ENCODE results near the gene NMNAT2.
"Not testable (repeated sequence)": the region's sequence is repeated elsewhere in the genome, so short reads cannot be mapped to it uniquely, and the experiment has no call there.

Gene NMNAT2

DNA sequence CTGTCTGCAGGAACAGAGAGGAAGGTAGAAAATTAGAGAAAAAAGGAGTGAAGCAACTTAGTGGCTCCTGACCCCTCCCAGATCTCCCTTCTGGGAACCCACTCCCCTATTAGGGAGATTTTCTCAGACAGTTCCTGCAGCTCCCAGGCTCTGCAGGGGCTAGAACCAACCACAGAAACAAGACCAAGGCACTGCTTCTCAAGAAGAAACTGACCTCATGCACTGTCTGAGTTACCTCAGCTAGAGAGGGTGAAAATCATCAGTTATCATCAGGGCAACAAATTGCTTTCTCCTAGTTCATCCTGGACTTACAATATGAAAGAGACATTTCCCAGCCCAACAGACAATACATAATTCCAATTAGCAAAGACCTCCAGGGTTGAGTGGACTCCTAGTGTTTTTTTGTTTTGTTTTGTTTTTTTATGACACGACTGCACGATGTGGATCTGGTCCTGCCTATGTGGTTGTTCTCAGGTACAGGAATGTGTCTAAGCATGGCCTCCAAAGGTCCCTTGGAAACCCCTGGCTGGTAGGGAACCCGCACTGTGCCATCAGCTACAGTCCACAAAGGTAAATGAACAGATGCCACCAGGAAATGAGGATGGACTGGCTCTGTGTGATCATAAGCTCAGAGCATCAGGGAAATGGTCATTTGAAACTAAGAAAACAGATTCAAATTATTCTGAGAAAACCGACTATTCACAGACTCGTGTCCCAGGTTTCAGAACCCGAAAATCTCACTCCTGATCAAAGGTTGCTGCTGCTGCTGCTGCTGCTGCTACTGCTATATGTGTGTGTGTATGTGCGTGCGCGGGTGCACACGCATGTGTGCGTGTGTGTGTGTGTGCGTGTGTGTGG is 166.8 kb downstream of the NMNAT2 start:
- DNase-seq = no peak

DNA sequence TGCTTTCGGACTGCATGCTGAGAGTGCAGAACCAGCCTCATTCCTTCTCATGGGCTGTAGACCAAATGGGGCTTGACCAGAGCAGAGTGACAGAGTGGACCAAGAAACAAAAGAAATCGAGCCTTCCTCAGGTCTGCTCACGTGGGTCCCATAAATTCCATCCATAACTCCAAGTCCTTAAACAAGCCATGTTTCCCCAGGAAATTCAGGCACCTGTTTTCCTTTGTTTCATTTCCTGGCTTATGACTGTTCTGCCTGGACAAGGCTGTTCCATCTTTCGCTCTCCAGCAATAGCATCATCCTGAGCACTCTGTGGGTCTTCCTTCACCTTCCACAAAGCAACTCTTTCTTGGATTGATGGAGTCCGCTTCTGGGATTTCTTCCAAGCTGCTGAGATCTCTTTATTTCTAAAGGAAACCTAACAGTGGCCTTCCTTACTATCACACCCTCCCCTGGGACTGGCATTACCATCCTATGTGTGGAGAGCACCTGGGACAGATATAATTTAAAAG is 168.2 kb downstream of the NMNAT2 start:
- DNase-seq = no peak

DNA sequence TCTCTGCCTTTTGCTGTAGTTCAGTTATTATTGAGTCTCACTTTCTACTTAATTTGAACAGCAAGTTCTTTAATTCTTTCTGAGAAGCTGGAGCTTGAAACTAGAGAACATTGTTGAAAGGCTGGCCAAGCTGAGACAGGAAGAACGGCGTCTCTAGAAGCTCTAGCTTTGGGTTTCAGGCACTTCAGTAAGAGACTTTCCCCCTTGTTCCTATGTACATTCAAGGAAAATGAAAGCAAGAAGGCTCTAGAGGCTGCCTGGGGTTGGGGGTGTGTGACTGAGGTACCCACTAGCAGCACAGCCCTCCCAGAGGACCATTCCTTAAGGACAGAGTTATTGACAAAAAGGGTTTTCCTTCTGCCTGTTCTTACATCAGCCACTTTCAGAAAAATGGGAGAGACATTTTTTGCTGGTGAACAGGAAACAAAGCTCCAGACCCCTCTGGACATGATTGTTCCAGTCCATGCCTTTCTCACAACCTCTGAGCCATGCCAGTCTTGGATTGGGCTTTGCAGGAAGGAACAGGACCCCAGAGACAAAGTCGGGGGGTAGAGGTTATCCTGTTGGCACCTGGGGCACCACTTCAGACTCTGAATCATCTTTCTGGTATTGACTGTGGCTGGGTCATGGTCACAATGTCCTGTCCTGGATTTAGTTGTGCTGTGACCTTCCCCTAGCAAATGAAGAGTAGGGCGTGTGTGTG is 169.0 kb downstream of the NMNAT2 start:
- DNase-seq = no peak

DNA sequence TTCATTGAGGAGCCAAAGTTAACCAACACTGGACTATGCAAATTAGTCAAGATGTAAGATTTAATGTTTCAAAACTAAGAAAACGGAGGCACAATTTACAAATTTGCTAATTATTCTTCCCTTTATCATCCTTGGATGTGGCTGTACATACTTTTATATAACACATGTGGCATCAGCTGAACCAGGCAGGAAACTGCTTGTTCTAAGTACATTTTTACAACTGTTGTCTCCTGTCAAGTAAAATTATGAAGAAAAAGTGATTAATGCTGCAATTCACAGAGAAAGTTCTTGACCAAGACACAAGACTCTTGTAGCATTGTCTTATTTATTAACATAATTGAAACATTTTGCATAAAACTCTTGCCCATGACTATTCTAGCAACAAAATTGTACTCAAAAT is 170.2 kb downstream of the NMNAT2 start:
- DNase-seq = no peak

DNA sequence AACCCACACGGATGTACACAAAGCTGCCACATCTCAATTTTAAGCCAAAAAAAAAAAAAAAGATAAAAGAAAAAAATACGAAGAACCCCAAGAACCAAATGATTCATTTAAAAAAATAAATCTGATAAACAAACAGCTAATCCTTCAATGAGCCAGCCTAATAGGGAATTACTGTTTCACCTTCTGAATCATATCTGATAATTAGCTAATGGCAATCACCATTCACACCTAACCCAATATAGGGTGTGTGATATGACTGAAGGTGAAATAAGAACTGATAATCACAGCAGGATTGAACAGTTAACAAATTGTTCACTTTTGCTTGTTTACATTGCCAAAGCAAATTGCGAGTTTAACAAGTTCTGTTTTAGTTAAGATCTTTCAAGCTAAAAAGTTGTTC is 170.7 kb downstream of the NMNAT2 start:
- no peak for DNase-seq

DNA sequence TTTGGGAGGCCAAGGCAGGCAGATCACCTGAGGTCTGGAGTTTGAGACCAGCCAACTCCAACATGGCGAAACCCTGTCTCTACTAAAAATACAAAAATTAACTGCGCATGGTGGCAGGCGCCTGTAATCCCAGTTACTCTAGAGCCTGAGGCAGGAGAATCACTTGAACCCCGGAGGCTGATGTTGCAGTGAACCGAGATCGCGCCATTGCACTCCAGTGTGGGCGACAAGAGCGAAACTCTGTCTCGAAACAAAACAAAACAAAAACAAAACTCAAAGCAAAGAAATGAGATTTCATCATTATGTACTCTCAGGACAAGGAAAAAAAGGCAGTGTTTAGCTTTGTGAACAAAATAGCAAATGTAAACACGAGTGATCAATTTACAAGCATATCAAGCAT is 171.1 kb downstream of the NMNAT2 start:
- DNase-seq = no peak

DNA sequence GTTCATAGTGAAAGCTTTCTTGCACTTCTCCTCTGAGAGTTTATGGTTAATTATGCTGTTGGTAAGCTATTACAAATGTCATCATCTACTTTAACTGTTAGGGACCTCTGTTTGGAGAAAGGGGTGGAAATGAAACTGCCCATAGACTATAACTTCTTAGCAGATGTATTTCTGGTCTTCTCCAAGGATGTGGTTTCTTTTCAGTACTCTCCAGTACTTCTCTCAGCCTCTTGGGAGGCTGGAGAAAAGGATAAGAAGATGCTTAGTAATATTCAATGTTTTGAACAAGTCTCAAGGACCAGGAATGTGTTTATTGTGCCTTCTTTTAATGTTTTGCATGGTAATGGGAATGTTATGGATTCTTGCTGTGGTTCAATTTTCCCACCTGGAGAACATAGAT is 171.7 kb downstream of the NMNAT2 start:
- no peak for DNase-seq

DNA sequence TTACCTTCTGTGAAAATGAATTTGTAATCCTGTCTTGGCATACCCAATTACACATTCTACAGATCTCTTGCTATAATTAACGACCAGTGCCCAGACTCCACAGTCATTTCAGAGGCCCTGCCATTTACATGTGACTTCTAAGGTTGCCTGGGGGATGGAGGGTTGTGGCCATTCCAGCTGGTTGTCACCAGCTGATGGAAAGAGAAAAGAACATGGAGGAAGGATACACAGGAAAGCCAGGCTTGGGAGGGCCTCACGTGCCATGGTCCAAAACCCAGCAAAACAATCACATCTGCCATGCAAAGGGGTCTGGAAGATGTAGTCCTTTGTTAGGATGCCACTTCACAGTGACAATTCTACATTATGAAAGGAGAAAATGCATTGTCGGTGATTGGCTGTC is 172.8 kb downstream of the NMNAT2 start:
- no peak for DNase-seq

DNA sequence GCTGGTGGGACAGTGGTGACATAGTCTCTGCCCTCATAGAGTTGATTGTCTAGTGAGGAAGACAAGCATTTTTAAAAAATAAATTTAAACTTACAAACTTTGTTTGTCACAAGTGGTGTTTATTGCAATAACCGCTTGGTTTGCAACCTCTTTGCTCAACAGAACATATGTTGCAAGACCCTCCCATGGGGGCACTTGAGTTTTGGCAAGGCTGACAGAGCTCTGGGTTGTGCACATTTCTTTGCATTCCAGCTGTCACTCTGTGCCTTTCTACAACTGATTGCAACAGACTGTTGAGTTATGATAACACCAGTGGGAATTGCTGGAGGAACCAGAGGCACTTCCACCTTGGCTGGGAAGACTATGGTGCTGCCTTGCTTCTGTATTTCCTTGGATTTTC is 173.7 kb downstream of the NMNAT2 start:
- no peak for DNase-seq

DNA sequence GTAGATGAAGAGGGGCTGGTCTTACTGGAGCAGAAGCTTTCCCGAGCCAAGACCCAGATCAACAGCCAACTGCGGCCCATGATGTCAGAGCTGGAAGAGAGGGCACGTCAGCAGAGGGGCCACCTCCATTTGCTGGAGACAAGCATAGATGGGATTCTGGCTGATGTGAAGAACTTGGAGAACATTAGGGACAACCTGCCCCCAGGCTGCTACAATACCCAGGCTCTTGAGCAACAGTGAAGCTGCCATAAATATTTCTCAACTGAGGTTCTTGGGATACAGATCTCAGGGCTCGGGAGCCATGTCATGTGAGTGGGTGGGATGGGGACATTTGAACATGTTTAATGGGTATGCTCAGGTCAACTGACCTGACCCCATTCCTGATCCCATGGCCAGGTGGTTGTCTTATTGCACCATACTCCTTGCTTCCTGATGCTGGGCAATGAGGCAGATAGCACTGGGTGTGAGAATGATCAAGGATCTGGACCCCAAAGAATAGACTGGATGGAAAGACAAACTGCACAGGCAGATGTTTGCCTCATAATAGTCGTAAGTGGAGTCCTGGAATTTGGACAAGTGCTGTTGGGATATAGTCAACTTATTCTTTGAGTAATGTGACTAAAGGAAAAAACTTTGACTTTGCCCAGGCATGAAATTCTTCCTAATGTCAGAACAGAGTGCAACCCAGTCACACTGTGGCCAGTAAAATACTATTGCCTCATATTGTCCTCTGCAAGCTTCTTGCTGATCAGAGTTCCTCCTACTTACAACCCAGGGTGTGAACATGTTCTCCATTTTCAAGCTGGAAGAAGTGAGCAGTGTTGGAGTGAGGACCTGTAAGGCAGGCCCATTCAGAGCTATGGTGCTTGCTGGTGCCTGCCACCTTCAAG is 174.8 kb downstream of the NMNAT2 start:
- DNase-seq = no peak

DNA sequence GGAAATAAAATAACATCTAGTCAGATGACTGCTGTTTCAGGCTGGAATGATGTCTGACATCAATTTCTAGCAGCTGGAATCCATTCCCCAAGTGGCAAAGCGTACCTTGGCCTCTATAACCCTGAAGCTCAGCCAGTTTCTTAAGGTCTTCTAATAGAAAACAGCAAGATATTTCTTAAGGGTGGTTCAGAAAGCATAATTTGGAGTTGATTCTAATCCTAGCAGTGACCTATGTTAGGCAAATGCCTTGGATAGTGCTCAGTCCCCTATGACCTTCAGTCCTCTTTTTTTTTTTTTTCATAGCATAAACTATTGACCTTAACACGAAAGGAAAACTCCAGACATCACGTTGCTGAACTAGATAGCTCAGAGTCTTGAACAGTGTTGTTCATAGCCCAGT is 175.6 kb downstream of the NMNAT2 start:
- DNase-seq = no peak

DNA sequence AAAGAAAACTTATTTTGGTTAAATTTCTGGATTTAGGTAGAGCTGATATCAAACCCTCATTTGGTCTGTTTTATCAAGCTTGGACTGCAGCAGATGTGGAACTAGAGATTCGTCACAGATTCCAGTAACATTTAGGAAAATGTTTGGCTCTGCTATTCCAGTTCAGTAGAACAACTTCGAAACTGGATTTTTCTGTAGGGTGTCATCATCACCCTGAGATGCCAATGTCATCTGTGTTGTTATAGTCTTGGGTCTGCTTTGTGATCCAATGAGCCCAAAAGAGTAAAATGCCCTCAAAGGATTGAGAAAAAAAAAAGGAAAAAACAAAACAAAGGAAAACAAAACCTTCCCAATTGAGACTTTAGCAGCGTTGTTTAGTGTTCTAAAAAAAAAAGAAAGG is 176.7 kb downstream of the NMNAT2 start:
- DNase-seq = no peak

DNA sequence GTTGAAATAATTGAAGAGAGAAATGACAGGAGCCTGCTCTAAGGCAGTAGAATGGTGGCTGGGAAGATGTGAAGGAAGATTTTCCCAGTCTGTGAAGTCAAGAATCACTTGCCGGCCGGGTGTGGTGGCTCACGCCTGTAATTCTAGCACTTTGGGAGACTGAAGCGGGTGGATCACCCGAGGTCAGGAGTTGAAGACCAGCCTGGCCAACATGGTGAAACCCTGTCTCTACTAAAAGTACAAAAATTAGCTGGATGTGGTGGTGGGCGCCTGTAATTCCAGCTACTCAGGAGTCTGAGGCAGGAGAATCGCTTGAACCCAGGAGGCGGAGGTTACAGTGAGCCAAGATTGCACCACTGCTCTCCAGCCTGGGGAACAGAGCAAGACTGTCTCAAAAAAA is 177.3 kb downstream of the NMNAT2 start:
- DNase-seq = not testable (repeated sequence)

DNA sequence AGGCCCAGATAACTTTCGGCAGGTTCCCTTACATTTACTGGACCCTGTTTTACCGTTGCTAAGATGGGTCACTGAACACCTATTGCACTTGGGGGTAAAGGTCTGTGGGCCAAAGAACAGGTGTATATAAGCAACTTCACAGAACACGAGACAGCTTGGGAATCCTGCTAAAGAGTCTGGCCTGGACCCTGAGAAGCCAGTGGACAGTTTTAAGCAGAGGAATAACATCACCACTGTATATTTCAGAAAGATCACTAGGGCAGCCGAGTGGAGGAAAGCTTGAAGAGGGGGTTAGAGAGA is 177.7 kb downstream of the NMNAT2 start:
- no peak for DNase-seq

DNA sequence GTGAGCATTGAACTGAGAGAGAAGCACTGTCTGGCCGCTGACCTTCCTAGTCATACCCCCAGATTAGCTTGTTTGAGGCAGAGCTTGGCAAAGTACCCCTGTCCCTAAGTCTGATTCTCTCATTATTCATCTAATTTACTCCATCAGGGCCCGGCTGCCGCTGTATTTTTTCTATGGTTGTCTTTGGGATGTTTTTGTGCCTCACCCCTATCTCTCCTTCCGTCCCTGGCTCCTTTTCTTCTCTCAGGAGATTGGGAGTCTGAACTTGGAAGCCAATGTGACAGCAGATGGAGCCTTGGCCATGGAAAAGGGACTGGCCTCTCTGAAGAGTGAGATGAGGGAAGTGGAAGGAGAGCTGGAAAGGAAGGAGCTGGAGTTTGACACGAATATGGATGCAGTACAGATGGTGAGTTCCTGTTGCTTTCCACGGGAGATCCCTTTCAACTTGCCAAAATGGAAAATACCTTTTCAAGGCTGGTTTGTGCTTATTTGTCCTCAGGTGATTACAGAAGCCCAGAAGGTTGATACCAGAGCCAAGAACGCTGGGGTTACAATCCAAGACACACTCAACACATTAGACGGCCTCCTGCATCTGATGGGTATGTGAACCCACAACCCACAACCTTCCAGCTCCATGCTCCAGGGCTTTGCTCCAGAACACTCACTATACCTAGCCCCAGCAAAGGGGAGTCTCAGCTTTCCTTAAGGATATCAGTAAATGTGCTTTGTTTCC is 178.2 kb downstream of the NMNAT2 start:
- DNase-seq = no peak

DNA sequence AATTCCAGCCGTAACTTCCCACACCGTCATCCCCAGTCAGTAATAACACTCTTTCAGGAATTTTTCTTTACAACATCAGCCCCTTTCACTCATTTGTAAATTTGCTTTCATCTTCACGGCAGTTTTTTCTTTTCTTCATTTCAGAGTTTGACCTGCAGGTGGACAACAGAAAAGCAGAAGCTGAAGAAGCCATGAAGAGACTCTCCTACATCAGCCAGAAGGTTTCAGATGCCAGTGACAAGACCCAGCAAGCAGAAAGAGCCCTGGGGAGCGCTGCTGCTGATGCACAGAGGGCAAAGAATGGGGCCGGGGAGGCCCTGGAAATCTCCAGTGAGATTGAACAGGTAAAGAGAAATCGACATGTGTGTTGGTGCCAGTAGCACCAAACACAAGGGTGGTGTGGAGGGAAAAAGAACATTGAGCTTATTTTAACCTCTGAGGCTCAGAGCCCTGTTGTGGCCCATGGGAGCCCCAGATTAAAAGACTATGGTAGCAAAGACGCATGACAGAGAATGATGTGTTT is 178.9 kb downstream of the NMNAT2 start:
- no peak for DNase-seq

DNA sequence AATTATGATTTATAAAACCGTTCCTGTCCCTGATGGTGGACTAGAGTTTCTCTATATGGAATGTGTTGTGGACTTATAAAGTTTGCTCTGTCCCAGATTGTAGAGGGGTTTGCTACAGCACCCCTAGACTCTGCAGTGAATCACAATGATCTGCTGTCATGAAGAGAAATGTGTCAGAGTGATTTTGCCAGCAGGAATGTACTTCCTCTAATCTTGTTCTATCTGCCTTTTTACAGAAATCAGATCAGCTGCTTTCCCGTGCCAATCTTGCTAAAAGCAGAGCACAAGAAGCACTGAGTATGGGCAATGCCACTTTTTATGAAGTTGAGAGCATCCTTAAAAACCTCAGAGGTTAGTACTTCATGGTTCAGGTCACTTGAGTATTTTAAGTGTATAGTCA is 180.1 kb downstream of the NMNAT2 start:
- DNase-seq = no peak

DNA sequence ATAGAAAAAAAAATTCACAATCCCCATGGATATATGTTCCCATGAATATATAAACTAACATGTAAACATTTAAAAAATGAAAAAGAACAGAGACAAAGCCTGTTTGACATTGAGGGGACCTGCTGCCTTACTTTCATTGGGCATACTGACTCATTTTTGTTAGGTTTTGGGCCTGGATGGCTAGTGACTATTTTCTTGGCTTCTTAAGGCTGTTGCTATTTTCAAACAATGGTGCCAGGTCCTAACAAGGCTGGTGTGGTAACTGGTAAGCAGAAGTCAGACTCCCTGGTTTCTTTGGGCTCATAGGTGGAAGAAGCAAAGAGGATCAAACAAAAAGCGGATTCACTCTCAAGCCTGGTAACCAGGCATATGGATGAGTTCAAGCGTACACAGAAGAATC is 181.1 kb downstream of the NMNAT2 start:
- DNase-seq = no peak

DNA sequence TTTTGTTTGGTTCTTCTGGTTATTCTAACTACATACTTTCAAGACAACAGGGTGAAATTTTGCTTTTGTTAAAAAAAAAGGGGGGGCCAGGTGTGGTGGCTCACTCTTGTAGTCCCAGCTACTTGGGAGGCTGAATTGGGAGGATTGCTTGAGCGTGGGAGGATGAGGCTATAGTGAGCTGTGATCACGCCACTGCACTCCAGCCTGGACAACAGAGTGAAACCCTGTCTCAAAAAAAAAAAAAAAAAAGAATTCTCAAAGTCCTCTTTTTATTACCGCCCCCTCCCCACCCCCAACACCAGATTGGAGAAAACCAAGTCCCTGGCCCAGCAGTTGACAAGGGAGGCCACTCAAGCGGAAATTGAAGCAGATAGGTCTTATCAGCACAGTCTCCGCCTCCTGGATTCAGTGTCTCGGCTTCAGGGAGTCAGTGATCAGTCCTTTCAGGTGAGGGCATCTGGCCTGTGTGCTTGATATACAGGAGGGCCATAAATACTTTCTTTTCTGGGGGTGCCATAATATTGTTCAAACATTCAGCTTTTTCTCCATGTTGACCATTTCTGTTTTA is 181.9 kb downstream of the NMNAT2 start:
- no peak for DNase-seq

DNA sequence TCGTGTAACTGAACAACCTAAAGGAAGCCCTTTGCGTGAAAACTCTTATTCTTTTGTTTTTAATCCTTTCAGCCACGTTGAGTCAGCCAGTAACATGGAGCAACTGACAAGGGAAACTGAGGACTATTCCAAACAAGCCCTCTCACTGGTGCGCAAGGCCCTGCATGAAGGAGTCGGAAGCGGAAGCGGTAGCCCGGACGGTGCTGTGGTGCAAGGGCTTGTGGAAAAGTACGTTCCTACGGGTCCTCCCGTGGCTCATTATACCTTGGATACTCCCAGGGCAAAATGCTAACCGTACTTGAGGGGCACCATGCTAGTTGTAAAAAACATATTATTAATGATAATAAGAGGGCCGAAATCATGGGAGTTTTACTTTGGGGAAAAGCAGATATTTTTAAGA is 182.7 kb downstream of the NMNAT2 start:
- DNase-seq = no peak

DNA sequence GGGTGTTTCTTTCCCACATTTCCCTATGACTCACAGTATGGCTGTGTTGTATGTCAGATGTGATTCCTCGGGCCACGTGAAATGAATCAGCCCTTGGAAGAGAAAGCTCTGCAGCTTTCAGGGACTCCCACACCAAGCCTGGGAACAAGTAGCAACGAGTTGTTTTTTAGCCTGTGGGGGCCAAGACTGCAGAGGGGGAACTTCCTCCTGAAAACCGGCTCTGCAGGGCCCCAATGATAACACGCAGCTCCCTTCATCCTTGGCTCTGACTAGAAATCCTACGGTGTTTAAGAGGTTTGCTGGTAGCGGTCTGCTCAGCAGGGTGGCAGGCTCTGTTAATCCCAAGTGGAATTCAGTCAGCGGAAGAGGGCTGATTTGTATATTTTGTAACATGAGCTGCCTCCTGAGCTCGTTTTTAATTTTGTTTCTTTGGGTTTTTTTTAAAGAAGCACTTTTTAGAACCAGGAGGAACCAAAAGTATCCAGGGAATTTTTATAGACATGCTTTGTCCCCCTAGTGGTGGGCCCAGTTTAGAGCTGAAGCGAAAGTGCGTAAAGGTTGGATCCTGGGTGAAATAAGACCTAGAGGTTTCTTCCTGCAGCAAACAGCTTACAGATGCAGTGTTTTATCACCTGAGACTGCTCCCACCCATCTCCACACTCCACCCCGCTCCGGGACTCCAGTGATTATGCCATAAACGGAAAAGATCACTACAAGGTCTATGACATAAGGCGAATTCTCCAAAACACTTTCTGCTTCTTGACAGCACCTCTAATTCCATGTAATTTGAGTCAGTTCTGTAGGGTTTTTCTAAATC is 183.3 kb downstream of the NMNAT2 start:
- no peak for DNase-seq

All from bone marrow (tissue), 2 donors.